ENCODE results near the gene PPP1R1A.

PPP1R1A gene

DNA sequence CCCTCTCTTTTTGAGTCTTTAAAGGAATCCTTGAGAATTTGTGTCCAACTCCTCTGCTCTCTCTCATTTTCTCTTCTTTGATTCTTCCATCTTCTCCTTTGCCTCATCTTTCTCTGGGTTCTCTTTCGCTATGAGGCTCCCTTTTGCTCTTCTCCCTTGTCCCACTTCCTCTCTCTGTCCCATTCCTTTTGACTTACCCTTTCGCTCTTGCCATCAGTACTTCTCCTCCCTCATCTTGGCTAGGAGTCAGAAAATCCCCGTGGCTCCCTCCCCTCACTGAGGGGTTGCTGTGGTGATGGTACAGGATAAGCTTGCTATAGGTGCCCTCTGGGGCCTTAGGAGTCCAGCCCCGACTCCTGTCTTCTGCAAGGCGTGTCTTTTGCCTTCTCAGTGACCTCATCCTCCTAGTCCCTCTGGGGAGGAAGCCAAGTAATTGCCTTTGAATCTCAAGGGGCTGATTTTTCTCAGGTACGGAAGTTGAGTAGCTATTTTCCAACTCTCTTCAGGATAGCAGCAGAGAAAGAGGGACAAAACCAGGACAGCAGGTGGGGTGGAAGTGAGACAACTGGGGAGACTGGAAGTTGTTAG, 32.7 kb downstream of the PPP1R1A start:
- TF ChIP-seq GATA2 (IDR thresholded peaks at IDR 0.05; ENCODE audit: low read depth, low read length) = no peak
- no peak for TF ChIP-seq GATA3 (IDR thresholded peaks at IDR 0.05; ENCODE audit: low read depth, low read length)

DNA sequence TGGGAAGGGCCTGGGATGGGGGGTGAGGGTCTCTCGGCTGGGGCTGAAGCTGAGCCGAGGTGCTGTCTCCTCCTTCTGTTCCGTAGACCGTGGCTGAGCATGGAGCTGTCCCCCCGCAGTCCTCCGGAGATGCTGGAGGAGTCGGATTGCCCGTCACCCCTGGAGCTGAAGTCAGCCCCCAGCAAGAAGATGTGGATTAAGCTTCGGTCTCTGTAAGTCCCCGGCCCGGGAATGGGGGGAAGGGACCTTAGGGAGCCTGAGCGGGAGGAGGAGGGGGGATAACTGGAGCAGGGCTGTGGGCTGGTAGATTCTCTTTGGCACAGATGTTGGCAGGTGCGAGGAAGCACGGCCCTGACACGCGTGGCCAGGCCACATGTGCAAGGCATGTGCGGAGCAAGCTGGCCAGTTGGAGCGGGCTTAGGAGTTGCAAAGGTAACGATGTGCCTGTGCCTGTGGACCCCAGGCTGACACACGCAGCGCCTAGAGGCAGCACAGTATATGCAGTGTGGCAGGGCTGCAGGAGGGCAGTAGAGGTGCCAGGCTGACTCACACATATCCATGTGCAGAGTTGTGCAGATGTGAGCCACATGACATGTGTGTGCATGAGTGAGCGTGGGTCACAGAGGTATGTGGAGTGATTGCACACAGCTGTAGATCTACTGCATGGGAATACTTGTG, 38.5 kb downstream of the PPP1R1A start:
- TF ChIP-seq GATA3 (IDR thresholded peaks at IDR 0.05; ENCODE audit: low read depth, low read length) = no peak
- TF ChIP-seq GATA2 (IDR thresholded peaks at IDR 0.05; ENCODE audit: low read depth, low read length) = no peak

DNA sequence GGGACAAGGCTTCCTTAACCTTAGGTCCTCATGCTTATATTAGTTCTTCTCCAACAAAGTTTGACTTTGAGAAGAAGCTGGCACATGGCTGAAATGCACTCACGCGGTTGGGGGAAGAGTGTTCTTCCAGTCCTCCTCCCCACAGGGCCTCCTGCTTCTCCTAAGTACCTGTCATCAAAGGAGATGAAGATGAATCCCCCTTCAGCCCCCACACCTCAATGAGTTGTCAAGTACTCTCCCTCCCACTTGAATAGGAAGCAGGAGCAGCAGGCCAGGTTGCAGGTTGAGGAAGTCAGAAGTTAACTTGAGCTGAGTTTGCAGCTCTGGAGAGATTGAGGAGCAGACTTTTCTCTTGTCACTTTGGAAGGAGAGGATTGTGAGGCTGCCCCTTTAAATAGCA, 41.9 kb downstream of the PPP1R1A start:
- no peak for TF ChIP-seq GATA2 (IDR thresholded peaks at IDR 0.05; ENCODE audit: low read depth, low read length)
- TF ChIP-seq GATA3 (IDR thresholded peaks at IDR 0.05; ENCODE audit: low read depth, low read length) = no peak

DNA sequence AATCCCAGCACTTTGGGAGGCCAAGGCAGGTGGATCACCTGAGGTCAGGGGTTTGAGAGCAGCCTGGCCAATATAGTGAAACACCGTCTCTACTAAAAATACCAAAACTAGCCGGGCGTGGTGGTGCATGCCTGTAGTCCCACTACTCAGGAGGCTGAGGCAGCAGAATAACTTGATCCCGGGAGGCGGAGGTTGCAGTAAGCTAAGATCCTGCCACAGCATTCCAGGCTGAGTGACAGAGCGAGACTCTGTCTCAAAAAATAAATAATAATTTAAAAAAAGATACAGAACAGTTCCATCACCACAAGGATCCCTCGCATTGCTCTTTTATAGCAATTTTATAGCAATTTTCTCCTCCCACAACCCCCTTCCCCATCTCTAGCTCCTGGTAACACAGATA, 43.7 kb downstream of the PPP1R1A start:
- no peak for TF ChIP-seq GATA2 (IDR thresholded peaks at IDR 0.05; ENCODE audit: low read depth, low read length)
- no peak for TF ChIP-seq GATA3 (IDR thresholded peaks at IDR 0.05; ENCODE audit: low read depth, low read length)

DNA sequence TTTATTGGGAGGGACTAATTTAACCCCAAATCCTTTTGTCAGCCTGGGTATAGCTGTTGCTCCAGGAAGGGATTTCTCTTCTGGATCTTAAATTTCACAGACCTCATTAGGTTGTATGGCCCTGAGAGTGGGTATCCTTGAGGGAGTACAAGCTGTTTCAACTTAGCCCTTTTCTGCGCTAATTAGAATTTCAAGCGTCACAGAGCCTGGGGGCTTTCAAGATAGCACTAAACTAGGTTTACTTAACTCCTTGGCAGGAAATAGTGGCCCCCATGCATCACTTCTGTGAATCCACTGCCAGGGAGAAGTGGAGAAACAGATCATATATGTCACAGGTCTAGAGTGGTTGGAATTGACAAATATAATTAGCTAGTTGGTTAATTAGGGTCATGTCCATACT, 44.9 kb downstream of the PPP1R1A start:
- TF ChIP-seq GATA3 (IDR thresholded peaks at IDR 0.05; ENCODE audit: low read depth, low read length) (no peak), GATA2 (IDR thresholded peaks at IDR 0.05; ENCODE audit: low read depth, low read length) (no peak)

DNA sequence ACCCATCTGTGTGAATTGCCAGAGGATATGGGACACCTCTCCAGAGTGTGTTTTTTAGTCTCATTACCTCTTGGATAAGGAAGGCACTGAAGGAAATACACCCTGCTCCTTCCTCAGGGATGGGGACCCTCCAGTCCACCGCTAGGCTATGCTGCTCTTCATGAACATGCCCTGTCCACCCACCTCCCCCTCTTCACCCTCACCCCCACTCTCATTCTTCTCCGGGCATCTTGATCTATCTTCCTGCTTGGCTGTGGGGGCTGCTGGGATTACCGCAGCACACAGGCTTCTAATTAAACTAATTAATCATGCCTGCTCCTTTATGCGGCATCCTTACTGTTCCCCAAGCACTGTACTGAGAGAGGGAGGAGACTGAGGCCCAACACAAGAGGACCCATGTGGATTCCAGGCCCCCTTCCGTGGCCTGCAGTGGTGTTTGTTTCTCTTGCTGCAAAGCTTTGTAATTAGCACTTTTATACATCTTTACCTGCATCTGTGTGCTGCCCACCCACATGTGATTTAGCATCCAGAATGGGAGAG, 46.6 kb downstream of the PPP1R1A start:
- TF ChIP-seq GATA2 (IDR thresholded peaks at IDR 0.05; ENCODE audit: low read depth, low read length) = no peak
- no peak for TF ChIP-seq GATA3 (IDR thresholded peaks at IDR 0.05; ENCODE audit: low read depth, low read length)

DNA sequence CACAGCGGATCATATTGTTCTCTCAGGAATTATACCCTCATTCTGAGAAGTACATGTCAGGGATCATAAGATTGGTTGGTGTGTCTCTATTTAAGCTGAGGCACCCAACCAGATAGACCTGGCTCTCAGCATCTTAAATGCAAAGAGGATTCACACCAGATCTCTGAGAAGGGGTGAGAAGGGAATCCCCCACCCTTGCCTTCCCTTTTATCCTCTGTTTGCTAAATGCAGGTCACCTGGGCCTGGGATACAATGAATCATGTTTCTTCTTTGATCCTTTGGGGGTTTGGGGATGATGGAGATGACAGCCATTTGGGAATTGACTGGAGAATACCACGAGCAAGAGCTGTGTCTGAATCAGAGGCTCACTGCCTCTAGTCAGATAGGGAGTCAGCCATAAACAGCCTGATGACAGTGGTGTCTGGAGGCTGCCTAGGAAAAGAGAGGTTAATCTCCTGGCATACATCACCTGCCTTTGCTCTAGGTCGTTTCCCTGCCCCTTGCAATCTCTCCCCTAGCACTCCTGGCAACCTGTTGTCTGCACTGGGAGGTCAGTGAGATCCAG, 50.2 kb downstream of the PPP1R1A start:
- TF ChIP-seq GATA2 (IDR thresholded peaks at IDR 0.05; ENCODE audit: low read depth, low read length) = no peak

DNA sequence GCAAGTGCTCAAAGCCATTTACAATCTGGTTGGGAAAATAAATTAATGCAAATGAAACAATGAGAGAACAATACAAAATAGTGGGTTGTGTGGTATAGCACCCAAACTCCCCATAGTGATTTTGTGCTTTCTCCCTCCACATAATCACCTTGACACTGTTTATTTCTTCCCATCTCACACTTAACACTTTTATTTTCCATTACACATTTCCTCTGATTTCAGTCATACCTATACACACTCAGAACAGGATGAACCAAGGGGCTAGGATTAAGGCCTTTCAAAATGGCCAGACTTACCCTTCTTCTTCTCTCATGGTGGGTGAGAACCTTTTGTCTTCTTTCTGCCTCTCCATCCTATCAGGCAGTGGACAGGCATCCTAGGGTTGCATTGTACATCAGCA, 53.0 kb downstream of the PPP1R1A start:
- TF ChIP-seq GATA2 (IDR thresholded peaks at IDR 0.05; ENCODE audit: low read depth, low read length) (no peak), GATA3 (IDR thresholded peaks at IDR 0.05; ENCODE audit: low read depth, low read length) (no peak)

DNA sequence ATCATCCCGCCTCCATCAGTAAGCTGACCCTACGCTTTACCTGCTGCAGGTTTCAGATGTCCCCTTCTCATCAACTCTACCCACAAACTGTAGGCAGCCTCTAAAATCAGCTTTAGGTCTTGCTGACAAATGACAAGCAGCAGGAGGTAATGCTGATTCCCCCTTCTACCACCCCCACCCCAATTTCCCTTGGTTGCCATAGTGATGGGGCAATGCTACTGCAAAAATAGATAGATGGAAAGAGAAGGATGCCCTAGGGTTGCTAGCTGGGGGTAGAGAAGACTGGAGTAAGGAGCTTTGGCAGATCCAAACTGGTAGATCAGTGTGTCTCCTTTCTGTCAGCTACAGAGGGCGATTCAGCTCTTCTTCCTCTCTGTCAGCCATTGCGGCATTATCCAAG, 58.9 kb downstream of the PPP1R1A start:
- TF ChIP-seq GATA2 (IDR thresholded peaks at IDR 0.05; ENCODE audit: low read depth, low read length) (no peak), GATA3 (IDR thresholded peaks at IDR 0.05; ENCODE audit: low read depth, low read length) (no peak)
